Measurements from ENCODE around the gene LIME1.

Gene LIME1

DNA sequence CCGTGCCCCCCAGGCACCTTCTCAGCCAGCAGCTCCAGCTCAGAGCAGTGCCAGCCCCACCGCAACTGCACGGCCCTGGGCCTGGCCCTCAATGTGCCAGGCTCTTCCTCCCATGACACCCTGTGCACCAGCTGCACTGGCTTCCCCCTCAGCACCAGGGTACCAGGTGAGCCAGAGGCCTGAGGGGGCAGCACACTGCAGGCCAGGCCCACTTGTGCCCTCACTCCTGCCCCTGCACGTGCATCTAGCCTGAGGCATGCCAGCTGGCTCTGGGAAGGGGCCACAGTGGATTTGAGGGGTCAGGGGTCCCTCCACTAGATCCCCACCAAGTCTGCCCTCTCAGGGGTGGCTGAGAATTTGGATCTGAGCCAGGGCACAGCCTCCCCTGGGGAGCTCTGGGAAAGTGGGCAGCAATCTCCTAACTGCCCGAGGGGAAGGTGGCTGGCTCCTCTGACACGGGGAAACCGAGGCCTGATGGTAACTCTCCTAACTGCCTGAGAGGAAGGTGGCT lies 39.1 kb upstream of the LIME1 start:
- peak; percentile 23 to 57 for DNase-seq

- no peak for DNase-seq
Observed at GRCh38 chr20:63697868-63698545, 38.5 kb upstream of the LIME1 start.

- DNase-seq = peak; percentile 79 to 85
Observed at GRCh38 chr20:63698739-63699465, 37.6 kb upstream of the LIME1 start.

- DNase-seq = no peak
Observed at GRCh38 chr20:63699466-63700198, 36.8 kb upstream of the LIME1 start.

DNA sequence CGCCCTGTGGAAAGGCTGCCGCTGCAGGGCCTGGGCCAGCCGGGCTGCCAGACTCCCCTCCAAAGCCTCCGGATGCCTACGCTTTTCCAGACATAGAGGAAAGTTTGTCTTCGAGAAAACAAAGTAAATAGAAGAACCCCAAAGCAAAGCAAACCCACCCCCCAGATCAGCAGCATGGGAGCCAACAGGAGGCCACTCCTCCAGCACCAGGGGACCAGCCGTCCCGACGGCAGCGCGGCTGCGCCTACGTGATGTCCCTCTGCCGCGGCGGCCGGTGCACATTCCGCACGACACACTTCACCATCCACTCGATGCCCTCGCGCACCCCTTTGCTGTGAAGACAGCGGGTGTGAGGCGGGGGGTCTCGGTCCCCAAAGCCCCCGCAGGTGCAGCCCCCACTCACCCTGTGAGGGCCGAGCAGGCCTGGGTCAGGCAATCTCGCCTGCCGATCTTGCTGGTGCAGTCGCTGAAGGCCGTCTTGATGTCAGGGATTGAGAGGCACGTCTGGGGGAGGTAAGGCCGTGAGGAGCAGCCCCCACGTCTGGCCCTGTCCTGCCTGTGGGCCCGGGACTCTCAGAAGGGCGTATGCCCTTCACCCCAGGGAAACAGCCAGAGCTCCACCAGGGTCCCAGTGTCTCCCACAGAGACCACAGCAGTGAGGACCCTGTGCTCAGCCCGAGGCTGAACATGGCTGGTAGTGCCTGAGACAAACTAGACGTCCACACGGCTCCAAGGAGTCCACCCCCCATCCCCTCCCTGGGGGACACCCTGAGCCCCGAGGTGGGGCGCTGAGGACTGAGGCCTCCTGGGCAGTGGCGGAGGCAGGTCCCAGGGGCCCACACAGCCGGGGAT lies 36.0 kb upstream of the LIME1 start:
- no peak for DNase-seq

DNA sequence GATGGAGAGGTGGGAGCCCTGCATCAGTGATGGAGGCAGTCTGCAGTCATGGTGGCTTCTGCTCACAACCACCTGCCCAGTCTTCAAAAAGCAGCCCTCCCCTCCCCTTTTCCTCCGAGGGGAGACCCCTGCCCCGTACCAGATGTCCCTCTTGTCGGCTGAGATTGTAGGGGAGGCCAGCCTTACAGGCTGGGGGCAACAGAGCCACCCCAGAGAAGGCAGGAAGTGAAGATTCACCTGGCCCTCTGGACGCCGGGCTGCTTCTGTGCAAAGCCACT lies 35.5 kb upstream of the LIME1 start:
- DNase-seq = no peak

DNA sequence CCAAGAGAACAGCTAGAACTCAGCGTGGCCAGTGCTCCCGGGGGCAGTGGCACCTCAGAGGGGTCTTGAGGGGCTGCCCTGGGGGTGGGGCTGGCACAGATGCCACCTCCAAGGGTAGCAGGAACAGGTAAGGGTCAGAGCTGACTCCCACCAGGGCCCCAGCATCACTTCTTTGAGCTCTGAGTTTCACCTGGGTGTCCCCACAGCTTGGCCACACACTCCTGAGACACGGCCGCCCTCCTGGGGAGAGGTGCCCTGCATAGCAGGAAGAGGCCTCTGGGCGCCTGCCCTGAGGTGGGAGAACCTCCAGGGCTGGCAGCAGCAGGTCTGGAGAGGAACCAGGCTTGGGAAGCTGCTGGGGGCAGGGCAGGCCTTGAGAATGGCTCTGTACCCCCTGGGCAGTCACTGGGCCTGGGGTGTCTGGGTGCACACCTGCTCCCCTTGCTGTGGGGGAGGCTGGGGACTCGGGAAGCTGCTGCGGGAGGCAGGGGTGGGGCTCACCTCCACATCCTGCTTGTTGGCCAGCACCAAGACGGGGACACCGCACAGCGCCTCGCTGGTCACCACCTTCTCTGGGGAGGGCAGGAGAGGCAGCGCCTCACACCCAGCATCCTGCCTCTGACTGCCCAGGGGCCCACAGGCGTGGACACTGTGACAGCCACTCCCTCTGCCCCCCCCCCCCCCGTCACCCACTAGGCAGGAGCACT lies 35.0 kb upstream of the LIME1 start:
- DNase-seq = no peak

GRCh38 chr20:63702036-63702665 lies 34.3 kb upstream of the LIME1 start:
- no peak for DNase-seq

- no peak for DNase-seq
Observed at GRCh38 chr20:63702751-63703470, 33.6 kb upstream of the LIME1 start.

- DNase-seq = no peak
Observed at GRCh38 chr20:63703471-63703975, 32.9 kb upstream of the LIME1 start.

GRCh38 chr20:63703976-63704748 lies 32.3 kb upstream of the LIME1 start:
- no peak for DNase-seq

GRCh38 chr20:63704749-63705117 lies 31.7 kb upstream of the LIME1 start:
- no peak for DNase-seq

- DNase-seq = no peak
Observed at GRCh38 chr20:63705232-63706026, 31.0 kb upstream of the LIME1 start.

DNA sequence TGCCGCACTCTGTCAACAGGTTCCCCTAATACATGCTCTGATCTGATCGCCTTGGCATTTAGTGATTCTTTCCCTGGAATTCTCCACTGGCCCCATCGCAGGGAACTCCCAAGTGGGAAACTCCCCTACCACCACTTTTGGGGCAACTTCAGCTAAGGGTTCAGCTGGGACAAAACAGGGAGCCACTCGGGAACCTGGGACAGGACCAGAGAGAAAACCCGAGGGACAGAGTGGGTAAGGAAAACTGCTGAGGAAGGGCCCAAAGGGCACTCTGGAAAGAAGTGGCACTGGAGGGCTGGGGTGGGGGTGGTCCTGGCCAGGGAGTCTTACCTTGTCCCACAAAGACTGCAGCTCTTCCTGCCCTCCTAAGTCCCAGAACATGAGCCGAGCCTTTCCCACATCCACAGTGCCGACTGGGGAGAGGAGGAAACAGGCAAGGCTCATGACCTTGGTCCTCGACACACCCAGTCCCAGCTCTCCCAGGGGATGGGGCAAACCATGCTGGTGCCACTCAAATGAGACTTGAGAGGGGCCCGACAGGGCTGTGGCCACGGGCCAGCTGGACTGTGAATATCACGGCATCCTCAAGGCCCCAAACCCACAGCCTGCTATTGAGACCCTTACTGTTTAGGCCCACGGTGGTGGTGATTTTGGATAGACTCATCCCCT lies 30.3 kb upstream of the LIME1 start:
- no peak for DNase-seq

DNA sequence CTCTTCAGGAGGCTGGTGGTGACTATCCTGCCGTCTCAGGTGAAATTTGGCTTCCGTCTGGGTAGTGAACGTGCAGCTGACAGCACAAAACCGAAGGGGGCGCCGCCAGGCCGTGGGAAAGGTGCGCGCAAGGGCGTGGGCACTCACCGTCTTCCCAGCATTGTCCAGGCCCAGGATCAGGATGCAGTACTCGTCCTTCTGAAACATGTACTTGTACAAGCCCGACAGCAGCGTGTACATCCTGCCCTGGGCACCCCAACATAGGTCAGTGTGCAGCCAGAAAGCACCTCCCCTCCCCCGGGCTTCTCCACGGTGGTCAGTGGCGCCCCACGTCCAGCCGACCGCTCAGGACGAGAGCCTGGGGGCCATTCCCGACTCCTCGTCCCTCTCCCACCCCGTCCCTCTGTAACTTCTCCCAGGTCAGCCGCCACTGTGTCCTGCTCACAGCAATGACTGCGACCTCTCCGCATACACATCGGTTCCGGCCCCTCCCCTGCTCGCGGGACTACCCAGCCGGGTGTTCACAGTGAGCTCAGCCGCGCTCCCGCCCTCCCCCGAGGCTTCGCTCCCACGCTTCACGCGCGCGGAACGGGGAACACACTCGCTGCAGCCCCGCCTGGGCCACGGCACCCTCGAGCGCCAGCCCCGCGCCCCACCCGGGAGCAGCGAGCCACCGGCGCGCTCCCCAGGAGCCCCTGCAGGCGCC lies 29.5 kb upstream of the LIME1 start:
- DNase-seq = peak in 1 of 2 experiments; percentile 48

DNA sequence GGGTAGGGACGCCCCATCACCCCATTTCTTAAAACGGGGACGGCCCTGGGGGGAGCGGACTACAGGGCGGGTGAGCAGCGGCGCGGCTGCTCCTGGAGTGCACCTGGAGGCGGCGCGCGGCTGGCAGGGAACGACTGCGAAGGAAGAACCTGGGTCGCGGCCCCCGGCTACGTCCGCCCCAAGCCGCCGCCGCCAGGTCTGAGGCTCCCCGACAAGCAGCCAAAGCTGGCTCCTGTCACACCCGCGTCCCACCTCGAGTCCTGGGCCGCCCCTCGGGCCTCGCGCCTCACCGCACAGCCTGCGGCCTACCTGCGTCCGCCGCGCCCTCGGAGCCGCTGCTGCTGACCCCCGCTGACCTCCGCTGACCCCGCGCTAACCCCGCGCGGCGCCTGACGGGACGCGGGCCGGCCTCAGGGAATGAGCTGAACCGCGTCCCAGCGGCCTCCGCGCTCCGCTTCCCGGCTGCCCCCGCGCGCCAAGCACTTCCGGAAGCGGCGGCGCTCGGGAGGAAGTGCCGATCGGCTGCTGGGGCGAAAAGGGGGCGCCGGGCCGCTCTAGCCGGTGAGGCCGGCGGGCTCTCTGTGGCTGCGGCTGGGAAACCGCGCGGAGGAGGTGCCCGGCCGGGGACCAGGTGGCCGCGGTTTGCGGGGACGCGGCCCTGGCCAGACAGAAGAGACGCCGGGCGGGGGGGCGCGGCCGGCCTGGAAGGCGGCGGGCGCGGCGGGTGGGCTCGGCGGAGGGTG lies 28.7 kb upstream of the LIME1 start, which contains the start of the genes ARFRP1 and ZGPAT:
TSS of gene ARFRP1 (minus strand) at position 419 of the 743 bp plus-strand sequence. CDS start 885 bp downstream, outside the sequence.
TSS of gene ZGPAT (plus strand) at position 482 of the 743 bp plus-strand sequence. CDS start 542 bp downstream, outside the sequence.
- peak; percentile 81 to 86 for DNase-seq

Data from SW 1271 (cell line).